Renal pelvis (tissue), 3 donors: Measurements from ENCODE around the gene CHST5. TPM values are rescaled to one million over a fixed set of nuclear protein-coding genes. Genes with fewer than 3 reads are reported as not detected.

ENCODE experiments used
- polyA plus RNA-seq, 3 donors: library from polyadenylated mRNA; unstranded; fragments of 120-200 nt; gene quantifications; one replicate each; pipeline ENCODE4 v1.2.1, GENCODE V29; 2013; ENCODE audit not compliant: insufficient read length in 3 of 3

Gene CHST5
- polyA plus RNA-seq, 3 donors: 0.47 to 1.3 (median 1.3) TPM

Other genes with a start within 250 kb of the CHST5 start
- 100 to 1,000 TPM; 148 to 189 (median 174) TPM for gene CFDP1, start 102.6 kb downstream of the CHST5 start, polyA plus RNA-seq
- 10 to 100 TPM; 29.2 to 54.7 (median 43.1) TPM for gene TMEM170A, start 71.4 kb downstream of the CHST5 start, polyA plus RNA-seq
- gene CHST6, start 40.7 kb downstream of the CHST5 start, polyA plus RNA-seq: 1 to 10 TPM; 1.1 to 1.2 (median 1.2) TPM
- gene TMEM231, start 20.1 kb upstream of the CHST5 start, polyA plus RNA-seq: 10 to 100 TPM; 19.8 to 23.4 (median 21.3) TPM
- 100 to 1,000 TPM; 156 to 174 (median 170) TPM for gene GABARAPL2, start 30.3 kb upstream of the CHST5 start, polyA plus RNA-seq
- 10 to 100 TPM; 38.9 to 66.6 (median 57.7) TPM for gene ADAT1, start 87.2 kb upstream of the CHST5 start, polyA plus RNA-seq
- 100 to 1,000 TPM; 126 to 140 (median 137) TPM for gene KARS1, start 111.6 kb upstream of the CHST5 start, polyA plus RNA-seq
- gene TERF2IP, start 111.7 kb upstream of the CHST5 start, polyA plus RNA-seq: 10 to 100 TPM; 70.9 to 84.0 (median 77.3) TPM
- under 1 TPM in 1 of 3 donors, not detected in 2; 0.22 TPM for gene CPHXL2, start 140.9 kb upstream of the CHST5 start, polyA plus RNA-seq
- under 1 TPM in 2 of 3 donors, not detected in 1; 0.21 to 0.28 TPM for gene DUXB, start 165.4 kb upstream of the CHST5 start, polyA plus RNA-seq
- gene CPHXL, start 190.4 kb upstream of the CHST5 start, polyA plus RNA-seq: not detected